Bronchial epithelial cell (primary cell): ENCODE data around the gene HCN3. TPM values are rescaled to one million over a fixed set of nuclear protein-coding genes. Genes with fewer than 3 reads are reported as not detected.

Experiments
- DNase-seq: peaks from one replicate; pipeline ENCODE4 v3.0.0-alpha.2; 2010; ENCODE audit warnings: low read depth
- FAIRE-seq: peaks from 2 replicates; lab custom pipeline; 2011; peaks lifted over from hg19 to GRCh38; lab: Jason Lieb, UNC
- H3K27me3 ChIP-seq: 2 replicates; pipeline ENCODE4 v1.5.1; 2011; ENCODE audit warnings: low read length; ENCODE audit not compliant: control insufficient read depth, insufficient read depth
- H3K36me3 ChIP-seq: 2 replicates; pipeline ENCODE4 v1.5.1; 2011; ENCODE audit warnings: low read length; ENCODE audit not compliant: control insufficient read depth, insufficient read depth
- H3K4me3 ChIP-seq: 2 replicates; pipeline ENCODE4 v1.5.1; 2011; ENCODE audit warnings: mild to moderate bottlenecking, low read depth, low read length, control low read depth
- CTCF ChIP-seq: IDR thresholded peaks from 2 replicates; pipeline ENCODE4 v1.5.1; 2011; ENCODE audit warnings: mild to moderate bottlenecking, moderate library complexity, low read length, control low read depth, inconsistent platforms; ENCODE audit not compliant: insufficient read depth, severe bottlenecking
- total RNA-seq: library from RNA; depleted of rRNA; stranded (reverse); fragments of >200 nt; gene quantifications from 2 replicates; pipeline ENCODE4 v1.2.1, GENCODE V29; 2014

HCN3 gene
- total RNA-seq, 1 donor from 2014 or later = 1.1 TPM

- Histone ChIP-seq H3K4me3 (peak overlapping the region; percentile 63), H3K36me3 (no peaks in the 10 kb centered on the region), H3K27me3 (no peaks in the 10 kb centered on the region)
- TF ChIP-seq CTCF = peak; percentile 48
- no peak for FAIRE-seq
- DNase-seq = peak; percentile 32
These were observed 832 bp downstream of the HCN3 start for GRCh38 chr1:155277902-155278688.

DNA sequence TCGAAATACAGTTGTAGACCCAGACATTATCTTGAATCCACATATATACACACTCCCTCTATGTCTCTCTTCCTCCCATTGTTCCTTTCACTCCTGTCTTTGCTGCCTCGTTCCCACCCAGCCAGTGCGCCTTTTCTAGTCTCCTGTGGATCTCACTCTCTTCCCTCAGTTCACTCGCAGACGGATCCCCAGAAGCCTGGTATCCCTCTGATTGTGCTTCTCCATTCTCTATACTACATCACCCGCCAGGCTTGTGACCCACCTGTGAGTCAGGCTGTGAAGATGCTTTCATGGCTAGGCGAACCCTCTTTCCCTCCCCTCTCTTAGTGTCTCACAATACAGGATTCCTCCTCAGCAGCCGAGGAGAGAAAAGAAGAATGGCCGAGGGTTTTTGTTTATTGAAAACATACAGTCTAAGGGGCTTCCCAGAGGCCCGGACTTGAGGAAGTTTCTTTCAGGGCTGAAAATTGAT is 1.5 kb downstream of the HCN3 start:
- Histone ChIP-seq H3K4me3 (no peak overlapping the region), H3K27me3 (no peaks in the 10 kb centered on the region), H3K36me3 (no peaks in the 10 kb centered on the region)
- DNase-seq (no peak), FAIRE-seq (no peak)
- TF ChIP-seq CTCF = no peak

- Histone ChIP-seq H3K36me3 (no peaks in the 10 kb centered on the region), H3K27me3 (no peaks in the 10 kb centered on the region), H3K4me3 (no peak overlapping the region)
- TF ChIP-seq CTCF = no peak
- FAIRE-seq (no peak), DNase-seq (no peak)
These were observed 2.0 kb downstream of the HCN3 start for GRCh38 chr1:155279268-155279667.

DNA sequence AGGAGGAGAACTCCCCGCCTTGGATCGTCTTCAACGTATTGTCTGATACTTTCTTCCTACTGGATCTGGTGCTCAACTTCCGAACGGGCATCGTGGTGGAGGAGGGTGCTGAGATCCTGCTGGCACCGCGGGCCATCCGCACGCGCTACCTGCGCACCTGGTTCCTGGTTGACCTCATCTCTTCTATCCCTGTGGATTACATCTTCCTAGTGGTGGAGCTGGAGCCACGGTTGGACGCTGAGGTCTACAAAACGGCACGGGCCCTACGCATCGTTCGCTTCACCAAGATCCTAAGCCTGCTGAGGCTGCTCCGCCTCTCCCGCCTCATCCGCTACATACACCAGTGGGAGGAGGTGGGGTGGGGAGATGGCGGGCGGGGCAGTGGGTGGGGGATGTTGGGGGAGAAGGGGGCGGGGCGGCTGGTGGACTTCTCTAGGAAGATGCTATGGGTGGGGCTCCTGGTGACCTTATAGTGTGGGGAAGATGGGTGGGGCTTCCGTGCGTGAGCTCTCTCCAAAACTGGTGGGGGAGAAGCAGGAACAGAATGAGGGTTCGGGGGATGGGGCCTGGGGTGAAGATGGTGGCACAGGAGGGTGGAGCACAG is 5.3 kb downstream of the HCN3 start:
- no peak for DNase-seq
- Histone ChIP-seq H3K4me3 (no peak overlapping the region), H3K36me3 (no peaks in the 10 kb centered on the region), H3K27me3 (no peaks in the 10 kb centered on the region)
- no peak for FAIRE-seq
- no peak for TF ChIP-seq CTCF

DNA sequence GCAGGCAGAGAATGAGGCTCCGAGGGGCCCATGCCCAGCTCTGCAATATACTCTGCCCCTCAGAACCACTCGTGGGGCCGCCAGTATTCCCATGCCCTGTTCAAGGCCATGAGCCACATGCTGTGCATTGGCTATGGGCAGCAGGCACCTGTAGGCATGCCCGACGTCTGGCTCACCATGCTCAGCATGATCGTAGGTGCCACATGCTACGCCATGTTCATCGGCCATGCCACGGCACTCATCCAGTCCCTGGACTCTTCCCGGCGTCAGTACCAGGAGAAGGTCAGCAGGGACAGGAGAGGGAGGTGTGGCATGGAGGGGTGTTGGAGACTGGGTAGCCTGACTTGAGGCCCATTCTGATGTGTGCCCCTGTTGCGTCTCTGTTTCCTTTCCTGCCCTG is 7.2 kb downstream of the HCN3 start:
- H3K4me3 ChIP-seq = no peak overlapping the region
- TF ChIP-seq CTCF = no peak
- DNase-seq (no peak), FAIRE-seq (peak; percentile 43)
- no peaks in the 10 kb centered on the region for H3K36me3 ChIP-seq
- H3K27me3 ChIP-seq = no peaks in the 10 kb centered on the region
